Frontal cortex (tissue), 4 donors: ENCODE results near the gene SRP68. TPM values are rescaled to one million over a fixed set of nuclear protein-coding genes. Genes with fewer than 3 reads are reported as not detected.
"Not testable (repeated sequence)": the region's sequence is repeated elsewhere in the genome, so short reads cannot be mapped to it uniquely, and the experiment has no call there.

Source experiments
- DNase-seq, 2 donors: peaks; one replicate each; pipeline ENCODE4 v3.0.0; 2012; ENCODE audit warnings: low spot score in 2 of 2
- FAIRE-seq: peaks from 2 replicates; lab custom pipeline; 2012; peaks lifted over from hg19 to GRCh38; lab: Jason Lieb, UNC
- total RNA-seq: library from RNA; depleted of rRNA; stranded (reverse); fragments of >200 nt; gene quantifications from one replicate; pipeline ENCODE4 v1.2.3, GENCODE V29; 2014
- donor health status: control.
- donor health status: control.
- donor health status: control.

The SRP68 gene
- total RNA-seq, 1 donor from 2014 or later = 16.7 TPM

DNA sequence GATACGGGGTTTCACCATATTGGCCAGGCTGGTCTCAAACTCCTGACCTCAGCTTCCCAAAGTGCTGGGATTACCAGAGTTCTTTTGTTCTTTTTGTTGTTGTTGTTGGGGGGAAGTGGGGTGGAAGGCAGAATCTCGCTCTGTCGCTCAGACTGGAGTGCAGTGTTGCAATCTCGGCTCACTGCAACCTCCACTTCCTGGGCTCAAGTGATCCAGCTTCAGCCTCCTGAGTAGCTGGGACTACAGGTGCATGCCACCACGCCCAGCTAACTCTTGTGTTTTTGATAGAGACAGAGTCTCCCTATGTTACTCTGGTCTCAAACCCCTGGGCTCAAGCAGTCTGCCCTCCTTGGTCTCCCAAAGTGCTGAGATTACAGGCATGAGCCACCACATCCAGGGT, 6.1 kb upstream of the SRP68 start:
- not testable (repeated sequence) for DNase-seq, FAIRE-seq

DNA sequence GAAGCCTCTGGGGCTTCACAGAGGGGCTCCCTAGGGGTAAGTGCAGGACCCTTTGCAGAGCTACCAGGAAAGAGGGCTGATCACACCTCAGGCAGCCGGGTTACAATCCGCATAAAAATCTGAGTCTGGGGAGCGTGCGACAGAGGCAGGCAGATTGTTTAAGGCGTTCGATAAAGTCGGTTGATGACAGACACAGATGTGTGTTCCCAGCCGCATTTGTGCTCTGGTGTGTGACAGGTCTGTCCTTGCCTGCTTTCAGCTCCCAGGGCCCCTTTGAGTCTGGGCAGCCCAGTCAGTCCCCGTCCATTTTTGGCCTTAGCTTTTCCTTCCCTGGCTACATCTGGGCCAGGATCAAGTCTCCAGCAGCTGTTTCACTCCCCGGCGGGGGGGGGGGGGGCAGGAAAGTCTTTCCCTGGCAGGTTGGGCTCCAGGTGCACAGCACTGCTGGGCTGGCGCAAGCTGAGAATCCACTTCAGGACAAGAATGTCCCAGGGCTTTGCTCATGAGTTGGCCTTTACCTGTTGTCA, 5.3 kb upstream of the SRP68 start:
- FAIRE-seq (no peak), DNase-seq (no peak)

DNA sequence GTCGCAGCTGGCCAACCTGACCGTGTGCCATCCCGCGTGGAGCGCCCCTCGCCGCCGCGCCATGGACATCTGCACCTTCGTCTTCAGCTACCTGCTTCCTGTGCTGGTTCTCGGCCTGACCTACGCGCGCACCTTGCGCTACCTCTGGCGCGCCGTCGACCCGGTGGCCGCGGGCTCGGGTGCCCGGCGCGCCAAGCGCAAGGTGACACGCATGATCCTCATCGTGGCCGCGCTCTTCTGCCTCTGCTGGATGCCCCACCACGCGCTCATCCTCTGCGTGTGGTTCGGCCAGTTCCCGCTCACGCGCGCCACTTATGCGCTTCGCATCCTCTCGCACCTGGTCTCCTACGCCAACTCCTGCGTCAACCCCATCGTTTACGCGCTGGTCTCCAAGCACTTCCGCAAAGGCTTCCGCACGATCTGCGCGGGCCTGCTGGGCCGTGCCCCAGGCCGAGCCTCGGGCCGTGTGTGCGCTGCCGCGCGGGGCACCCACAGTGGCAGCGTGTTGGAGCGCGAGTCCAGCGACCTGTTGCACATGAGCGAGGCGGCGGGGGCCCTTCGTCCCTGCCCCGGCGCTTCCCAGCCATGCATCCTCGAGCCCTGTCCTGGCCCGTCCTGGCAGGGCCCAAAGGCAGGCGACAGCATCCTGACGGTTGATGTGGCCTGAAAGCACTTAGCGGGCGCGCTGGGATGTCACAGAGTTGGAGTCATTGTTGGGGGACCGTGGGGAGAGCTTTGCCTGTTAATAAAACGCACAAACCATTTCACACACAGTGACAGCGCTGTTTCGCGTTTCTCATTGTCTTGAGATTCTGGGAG, 4.7 kb upstream of the SRP68 start:
- FAIRE-seq = no peak
- DNase-seq = no peak

DNA sequence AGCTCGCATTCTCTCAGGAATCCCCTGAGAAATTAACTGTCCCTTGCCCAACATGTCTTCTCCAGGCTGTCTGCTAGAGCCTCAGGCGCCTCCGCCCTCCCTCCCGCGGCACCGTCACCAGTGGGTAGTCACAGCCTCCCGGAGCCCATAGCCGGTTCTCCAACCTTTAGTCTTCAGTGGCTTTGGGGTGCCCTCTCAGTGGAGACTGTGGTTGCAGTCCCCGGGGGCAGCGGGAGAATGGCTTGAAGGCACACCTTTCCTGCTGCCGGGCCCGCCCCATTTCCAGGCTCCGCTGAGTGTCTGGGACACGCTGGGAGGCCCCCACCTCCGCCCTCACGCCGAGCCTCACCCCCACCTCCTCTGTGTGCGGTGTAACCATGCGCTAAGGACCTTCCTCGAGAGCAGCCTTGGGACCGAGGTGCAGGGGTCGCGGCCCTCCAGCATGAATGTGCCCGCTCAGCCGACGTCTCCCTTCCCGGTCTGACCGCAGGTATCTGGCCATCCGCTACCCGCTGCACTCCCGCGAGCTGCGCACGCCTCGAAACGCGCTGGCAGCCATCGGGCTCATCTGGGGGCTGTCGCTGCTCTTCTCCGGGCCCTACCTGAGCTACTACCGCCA, 3.9 kb upstream of the SRP68 start:
- no peak for DNase-seq
- FAIRE-seq = no peak

DNA sequence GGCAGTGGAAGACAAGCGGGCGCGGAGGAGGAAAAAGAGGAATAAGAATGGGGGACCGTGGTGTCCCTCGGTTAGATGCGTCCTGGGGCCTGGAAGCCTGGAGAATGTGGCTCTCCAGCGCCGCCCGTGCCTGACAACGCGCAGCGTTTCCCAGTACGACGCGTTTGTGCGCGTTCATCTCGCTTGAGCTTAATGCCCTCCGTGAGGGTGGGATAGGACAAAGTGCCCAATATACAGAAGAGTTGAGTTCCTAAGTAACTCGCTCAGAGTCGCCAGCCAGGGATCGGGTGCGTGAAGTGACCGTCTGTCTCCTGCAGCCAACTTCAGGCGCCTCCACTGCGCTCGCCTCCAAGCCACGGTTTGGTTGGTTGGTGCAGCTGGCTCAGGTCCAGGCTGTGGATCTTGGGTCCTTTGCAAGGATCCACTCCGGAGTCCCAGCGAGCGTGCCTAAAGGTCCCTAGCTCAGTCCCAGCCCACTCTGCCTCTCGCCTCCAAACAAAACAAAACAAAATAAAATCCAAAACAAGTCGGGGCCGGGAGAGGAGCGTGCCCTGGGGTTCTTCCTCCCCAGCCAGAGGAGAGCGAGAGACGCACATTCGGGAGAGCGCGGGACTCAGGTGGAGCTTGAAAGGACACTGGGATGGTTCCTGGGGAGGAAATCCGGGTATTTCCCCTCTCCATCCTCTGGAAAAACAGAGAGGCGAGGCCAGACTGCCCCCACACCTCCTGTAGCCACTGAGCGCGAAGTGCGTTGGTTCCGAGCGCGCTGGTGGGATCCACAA, 3.2 kb upstream of the SRP68 start:
- DNase-seq = peak in 1 of 2 donors; percentile 46
- FAIRE-seq = no peak

DNA sequence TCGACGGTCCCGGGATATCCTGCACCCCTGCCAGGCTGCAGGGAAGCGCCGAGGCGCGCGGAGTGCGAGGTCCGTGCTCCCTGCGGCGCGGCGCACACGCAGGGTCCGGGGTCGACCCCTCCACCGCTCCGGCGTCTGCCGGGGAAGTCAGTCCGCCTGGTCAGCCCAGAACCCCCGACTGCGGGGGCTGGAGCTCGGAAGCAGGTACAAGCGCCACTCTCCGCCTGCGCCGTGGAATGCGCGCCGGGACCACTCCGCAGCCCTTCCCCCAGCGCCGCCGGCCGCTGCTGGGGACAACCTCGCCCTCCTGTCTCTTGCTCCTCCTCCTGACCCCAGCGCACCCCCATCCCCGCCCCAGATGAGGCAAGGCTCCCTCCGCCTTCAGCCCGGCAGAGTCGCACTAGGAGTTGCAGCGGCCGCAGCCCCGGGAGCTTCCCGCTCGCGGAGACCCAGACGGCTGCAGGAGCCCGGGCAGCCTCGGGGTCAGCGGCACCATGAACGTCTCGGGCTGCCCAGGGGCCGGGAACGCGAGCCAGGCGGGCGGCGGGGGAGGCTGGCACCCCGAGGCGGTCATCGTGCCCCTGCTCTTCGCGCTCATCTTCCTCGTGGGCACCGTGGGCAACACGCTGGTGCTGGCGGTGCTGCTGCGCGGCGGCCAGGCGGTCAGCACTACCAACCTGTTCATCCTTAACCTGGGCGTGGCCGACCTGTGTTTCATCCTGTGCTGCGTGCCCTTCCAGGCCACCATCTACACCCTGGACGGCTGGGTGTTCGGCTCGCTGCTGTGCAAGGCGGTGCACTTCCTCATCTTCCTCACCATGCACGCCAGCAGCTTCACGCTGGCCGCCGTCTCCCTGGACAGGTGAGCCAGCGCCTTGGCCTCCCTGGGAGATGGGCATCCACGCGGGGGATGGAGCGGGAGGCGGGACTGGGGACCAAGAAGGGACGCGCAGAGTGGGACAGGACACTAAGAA, 2.4 kb upstream of the SRP68 start, which contains the start of gene GALR2:
Gene GALR2, plus strand, starts transcription at position 392 of the 974 bp plus-strand sequence. Its CDS starts 103 bp downstream, at position 495.
- FAIRE-seq (no peak), DNase-seq (no peak)

DNA sequence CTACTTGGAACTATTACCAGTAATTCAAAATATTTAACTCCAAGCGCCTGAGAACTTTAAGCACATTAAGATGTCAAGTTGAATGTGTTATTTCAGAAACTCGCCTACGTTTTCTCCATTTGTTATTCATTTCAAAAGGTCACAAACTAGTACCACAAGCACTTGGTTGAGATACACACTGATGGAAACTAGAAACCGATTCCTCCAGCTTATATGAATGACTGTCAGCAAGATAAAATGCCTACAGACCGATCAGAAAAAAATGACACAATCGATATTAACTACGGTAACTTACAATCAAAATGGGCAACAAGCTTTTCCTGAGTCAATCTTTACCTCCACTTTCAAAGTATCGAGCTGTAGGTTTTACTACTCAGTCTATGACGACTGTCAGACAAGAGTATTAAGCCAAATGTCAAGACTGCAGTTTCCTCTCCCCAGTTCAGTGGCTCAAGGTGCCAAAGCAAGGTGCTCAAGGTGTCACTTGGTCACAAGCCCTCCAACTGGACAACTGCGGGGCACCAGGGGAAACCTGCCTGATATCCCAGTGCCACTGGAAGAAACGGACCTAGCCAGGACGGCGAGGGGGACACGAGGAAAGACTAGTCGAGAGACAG, 678 bp downstream of the SRP68 start:
- no peak for DNase-seq
- no peak for FAIRE-seq

DNA sequence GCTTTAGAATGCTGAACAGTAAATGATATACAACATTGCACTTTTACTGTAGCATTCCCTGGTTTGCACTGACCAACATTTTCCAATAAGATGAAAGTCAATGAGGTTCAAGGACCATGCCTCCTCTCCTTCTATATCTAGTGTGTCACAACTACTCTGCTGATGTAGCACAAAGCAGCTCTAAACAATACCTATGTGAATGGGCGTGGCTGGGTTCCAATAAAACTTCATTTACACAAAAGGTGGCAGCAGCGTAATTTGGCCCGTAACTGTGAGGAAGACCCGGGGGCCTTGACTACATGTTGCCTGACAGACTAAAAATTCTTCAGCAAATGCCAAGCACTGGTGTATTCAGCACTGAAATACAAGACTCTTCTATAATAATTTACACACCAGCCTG, 6.5 kb downstream of the SRP68 start:
- DNase-seq (no peak), FAIRE-seq (no peak)

DNA sequence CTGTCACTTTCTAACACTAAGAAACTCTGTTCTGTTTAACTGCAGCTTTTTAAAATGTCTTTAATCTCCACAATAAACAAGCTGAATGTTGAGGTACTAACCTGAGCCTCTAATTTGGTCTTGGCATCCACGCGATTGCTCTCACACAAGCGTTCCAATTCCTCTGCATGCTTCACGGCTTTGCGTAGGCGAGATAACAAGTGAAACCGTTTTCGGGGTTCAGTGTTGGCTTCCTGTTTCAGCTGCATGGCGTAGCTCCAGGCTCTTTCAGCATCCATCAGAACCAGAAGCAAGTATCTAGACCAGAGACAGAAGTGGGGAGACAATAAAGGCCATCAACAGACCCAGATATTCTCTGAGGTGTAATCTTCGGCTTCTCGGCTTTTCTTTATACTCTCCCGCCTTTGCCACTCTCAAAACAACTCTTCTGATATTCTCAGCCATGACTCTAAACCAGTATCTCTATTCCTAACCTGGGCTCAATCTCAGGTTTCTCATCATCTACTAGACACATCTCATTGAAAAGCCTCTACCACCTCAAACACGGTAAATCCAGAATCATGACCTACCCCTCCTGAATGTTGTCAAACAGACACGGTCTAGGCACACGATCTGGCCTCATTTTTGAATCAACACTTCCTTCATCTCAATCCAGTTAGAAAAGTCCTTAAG, 8.3 kb downstream of the SRP68 start:
- FAIRE-seq (no peak), DNase-seq (no peak)

DNA sequence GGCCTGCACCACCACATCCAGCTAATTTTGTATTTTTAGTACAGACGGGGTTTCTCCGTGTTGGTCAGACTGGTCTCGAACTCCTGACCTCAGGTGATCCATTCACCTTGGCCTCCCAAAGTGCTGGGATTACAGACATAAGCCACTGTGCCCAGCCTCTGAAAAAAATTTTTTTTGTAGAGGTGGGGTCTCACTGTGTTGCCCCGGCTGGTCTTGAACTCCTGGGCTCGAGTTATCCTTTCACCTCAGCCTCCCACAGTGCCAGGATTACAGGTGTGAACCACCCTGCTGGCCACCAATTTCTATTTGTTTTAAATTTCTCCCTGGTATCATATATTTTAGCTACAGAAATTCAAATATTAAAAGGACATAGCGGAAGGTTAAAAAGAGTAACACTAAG, 14.1 kb downstream of the SRP68 start:
- not testable (repeated sequence) for FAIRE-seq, DNase-seq

DNA sequence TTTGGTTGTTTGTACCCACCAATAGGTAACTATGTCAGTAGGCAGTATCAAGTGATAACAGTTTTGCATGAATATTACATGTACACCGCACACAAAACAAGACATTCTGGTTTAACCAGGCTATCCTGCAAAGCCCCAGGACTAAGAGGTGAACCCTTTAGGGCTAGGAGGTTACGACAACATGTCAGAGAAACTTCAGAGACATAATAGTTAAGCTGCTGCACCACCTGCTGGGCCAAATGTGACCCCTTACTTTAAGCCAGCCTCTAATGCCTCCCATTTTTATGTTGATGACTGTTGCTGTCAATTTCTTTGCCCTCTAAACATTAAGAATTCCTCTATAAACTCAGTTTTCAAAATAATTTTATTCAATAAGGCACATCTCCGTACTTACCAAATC, 15.4 kb downstream of the SRP68 start:
- FAIRE-seq (no peak), DNase-seq (no peak)

DNA sequence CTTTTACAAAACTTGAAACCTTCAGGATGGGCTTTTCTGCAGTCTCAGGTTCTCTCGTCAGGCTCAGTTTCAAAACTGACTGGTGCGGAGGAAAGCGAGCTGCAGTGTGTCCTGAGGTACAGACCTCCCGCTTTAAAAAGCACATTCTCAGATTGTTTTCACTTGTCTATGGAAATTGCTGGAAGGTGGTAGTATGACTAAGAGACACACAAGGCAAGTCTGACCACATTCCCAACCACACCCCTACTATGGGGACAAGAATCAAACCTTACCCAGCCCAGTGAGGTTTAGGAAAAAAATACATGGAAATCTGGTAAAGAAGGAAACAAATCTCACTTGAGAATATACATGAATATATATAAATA, 18.2 kb downstream of the SRP68 start:
- no peak for DNase-seq
- no peak for FAIRE-seq

DNA sequence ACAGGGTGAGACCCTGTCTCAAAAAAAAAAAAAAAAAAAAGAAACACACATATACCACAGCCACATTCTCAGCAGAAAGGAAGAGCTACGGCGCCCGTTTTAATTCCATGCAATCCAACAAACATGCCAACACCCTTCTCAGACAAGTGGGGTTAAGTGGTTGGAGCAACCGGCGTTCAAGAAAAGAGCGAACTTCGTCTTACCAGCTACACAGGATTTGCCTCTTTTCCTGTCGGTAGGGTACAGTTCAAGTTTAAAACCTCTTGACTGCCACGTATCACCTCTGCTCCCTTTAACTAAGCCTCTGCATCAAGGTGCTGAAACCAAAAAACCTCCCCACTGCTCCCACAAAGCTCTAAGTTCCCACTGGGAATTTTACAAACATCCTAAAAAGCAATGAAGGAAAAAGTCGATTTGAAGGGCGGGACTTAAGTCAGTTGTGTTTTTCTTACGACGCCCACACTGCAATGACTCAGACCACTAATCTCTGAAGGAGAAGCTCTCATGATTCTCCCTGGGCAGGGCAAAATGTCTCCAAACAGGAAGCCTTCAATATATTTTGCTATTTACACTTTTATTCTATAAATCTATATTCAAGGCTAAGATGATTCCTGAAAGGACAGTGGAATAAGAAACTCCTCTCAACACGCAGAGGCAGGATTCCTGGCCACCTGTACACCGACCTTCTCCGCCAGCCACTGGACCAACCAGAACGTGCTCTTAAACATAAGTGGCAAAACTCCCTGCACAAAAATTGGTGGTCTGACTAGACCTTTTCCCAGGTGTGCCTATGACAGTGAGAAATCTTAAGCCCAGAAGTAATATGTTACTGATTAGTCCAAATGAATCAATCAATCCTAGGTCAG, 18.8 kb downstream of the SRP68 start:
- no peak for FAIRE-seq
- DNase-seq = no peak

DNA sequence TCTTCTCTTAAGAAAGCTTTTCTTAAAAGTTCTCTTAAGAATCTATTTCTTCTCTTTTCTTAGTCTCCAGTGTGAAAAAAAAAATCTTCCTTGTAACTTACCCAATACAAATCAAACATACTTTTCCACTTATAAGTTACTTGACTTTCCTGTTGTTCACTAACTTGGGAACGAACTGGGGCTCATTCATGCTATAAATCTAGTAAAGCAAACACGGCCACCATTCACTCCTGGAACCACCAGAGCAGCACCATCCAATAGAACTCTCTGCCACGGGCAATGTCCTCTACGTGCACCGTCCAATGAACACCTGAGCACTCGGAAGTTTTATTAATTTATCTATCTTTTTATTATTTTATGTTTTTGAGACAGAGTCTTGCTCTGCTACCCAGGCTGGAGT, 20.8 kb downstream of the SRP68 start:
- no peak for FAIRE-seq
- DNase-seq = no peak

DNA sequence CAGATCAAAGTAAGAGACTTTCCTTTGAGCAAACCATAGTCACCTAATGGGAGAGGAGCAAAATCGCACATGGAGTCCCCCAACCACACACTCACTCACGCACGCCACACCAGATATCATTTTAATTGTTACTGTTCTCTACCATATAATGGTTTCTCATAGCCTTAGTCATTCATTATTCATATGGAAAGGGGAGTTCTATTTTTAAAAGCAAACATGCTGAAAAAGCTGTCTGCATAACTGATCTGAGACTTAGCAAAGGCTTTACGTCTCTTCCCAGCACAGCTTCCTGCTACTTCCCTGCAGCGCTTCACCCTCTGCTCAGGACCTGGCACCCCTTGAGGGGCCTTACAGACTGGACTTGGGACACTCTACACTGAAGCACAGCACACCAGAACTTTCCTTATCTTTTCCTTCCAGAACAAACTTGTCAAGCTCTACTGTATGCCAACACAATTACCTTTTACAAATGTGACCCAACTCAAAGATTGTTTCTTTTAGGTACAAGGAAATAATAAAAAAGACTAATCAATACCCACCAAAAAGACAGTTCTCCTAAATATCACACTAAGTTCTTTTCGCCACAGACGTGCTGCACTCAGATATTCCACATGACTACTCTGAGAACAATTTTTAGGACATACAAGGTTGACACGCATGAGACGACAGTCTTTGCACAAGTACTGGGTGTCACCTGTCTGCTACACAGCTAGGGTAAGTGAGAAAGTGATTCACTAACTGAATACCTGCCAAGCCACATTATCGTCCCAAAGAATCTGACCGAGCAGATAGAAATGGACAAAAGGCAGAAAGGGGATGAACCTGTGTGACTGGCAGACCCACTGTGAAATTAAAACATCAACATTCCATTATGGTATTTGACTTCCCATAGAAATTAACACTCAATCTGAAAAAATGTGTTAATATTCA, 21.5 kb downstream of the SRP68 start:
- DNase-seq (no peak), FAIRE-seq (no peak)

DNA sequence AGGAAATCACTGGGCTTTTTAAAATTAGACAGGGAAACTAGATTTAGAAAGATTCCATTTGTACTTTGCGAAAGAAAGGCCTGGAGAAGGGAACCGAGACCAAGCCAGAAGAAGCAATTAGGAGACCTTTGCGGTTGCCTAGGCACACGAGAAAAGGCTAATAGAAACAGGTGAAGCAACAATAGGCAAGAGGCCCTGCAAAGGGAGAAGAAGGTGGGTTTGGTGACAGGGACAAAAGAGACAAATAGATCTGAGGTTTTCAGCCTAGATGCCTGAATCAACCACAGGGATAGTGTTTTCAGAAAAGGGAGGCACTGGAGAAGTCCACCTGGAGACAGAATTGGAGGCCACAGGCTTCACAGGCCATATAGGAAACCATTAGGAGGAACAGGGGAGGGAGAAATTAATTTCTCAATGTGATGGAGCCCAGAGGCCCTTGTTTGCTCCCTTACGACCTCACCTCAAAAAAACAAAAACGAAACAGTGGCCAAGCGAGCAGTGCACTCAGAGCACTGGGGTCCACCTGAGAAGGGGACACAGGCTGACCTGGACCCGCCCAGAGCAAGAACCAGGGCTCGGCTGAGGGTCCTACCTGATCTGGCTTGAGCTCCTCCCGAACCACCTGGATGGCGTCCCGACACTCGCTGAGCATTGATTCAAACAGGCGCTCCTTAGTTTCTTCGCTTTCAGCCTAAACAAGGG, 22.3 kb downstream of the SRP68 start:
- no peak for FAIRE-seq

More for the DNA sequence above, 22.3 kb downstream of the SRP68 start:
- DNase-seq = no peak
